C4-2B (cell line): ENCODE results near the gene FAM131A.

Source experiments
- ZFX ChIP-seq: fragments of 450-650 bp; IDR thresholded peaks from 2 replicates; pipeline ENCODE4 v1.6.1; 2017
- TF ChIP-seq, protein P1 (sequence below): fragments of 450-650 bp; conservative IDR thresholded peaks from 2 replicates; pipeline ENCODE4 v1.5.1; 2017; ENCODE audit warnings: mild to moderate bottlenecking

DNA sequence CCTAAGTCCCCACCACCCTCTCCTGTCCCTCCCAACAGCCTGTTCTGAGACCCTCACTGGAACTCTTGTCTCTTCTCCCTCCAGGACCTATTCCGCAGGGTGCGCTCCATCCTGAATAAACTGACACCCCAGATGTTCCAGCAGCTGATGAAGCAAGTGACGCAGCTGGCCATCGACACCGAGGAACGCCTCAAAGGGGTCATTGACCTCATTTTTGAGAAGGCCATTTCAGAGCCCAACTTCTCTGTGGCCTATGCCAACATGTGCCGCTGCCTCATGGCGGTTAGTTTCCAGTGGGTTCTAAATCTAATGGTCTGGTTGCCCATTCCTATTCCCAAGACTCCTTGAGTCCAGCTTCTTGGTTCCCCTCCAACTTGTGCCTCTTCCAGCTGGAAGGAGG, 13.7 kb upstream of the FAM131A start:
- TF ChIP-seq, protein P1, sequence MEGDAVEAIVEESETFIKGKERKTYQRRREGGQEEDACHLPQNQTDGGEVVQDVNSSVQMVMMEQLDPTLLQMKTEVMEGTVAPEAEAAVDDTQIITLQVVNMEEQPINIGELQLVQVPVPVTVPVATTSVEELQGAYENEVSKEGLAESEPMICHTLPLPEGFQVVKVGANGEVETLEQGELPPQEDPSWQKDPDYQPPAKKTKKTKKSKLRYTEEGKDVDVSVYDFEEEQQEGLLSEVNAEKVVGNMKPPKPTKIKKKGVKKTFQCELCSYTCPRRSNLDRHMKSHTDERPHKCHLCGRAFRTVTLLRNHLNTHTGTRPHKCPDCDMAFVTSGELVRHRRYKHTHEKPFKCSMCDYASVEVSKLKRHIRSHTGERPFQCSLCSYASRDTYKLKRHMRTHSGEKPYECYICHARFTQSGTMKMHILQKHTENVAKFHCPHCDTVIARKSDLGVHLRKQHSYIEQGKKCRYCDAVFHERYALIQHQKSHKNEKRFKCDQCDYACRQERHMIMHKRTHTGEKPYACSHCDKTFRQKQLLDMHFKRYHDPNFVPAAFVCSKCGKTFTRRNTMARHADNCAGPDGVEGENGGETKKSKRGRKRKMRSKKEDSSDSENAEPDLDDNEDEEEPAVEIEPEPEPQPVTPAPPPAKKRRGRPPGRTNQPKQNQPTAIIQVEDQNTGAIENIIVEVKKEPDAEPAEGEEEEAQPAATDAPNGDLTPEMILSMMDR, result no peak
- no peak for TF ChIP-seq ZFX
